Keratinocyte (primary cell): ENCODE measurements around the gene CST4.

Experiments
- CTCF ChIP-seq, 3 experiments: IDR thresholded peaks in 1 of 3; conservative IDR thresholded peaks in 1 of 3; optimal IDR thresholded peaks in 1 of 3; 2 replicates in 2 of 3; 3 replicates in 1 of 3; pipeline versions ENCODE3 to v1.5.1; 2011; ENCODE audit warnings: low read length in 3 of 3, mild to moderate bottlenecking in 3 of 3, moderate library complexity in 2 of 3, control low read depth in 1 of 3, inconsistent platforms in 1 of 3; ENCODE audit not compliant: insufficient read depth in 2 of 3; ENCODE audit errors: extremely low read depth in 1 of 3
- EZH2 ChIP-seq: IDR thresholded peaks from one replicate; pipeline ENCODE4 v1.6.1; 2012; ENCODE audit warnings: inconsistent platforms, mild to moderate bottlenecking, low read length, moderate library complexity

- no peak for TF ChIP-seq CTCF (optimal IDR thresholded peaks at IDR 0.05 in 1 of 3, IDR thresholded peaks at IDR 0.05 in 1 of 3, conservative IDR thresholded peaks at IDR 0.05 in 1 of 3; ENCODE audit: extremely low read depth in 1 of 3, insufficient read depth in 2 of 3, low read length in 3 of 3)
- no peak for TF ChIP-seq EZH2
Measured at GRCh38 chr20:23636908-23637281, 51.9 kb downstream of the CST4 start.
